ENCODE measurements around the gene PLPP3. TPM values are rescaled to one million over a fixed set of nuclear protein-coding genes. Genes with fewer than 3 reads are reported as not detected.

Gene PLPP3
- total and polyA plus RNA-seq, 3 donors from 2014 or later: 41.5 to 103 (median 82.0) TPM

DNA sequence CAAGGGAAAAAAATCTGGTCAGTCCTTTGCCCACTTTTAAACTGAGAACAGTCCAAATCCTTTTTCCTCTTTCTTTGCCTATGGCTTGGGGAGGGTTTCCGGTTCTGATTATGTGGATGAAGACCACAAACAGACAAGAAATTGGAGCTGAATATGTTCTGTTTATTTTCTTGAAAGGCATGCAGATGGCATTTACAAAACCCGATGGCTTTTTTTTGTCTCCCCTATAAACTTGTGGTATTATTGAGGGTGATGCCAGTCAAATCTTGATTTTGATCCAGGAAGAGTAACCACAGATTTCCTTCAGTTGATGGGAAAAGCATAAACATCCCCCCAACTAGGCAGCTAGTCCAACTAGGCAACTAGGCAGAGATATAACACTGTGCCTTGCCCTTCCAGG, 38.9 kb downstream of the PLPP3 start:
- Histone ChIP-seq H3K36me3 (ENCODE audit: low read depth, missing control alignments) (no peaks in the 10 kb centered on the region), H3K9me3 (no peaks in the 10 kb centered on the region), H3K4me3 (no peak overlapping the region), H3K4me1 (no peaks in the 10 kb centered on the region), H3K27me3 (no peaks in the 10 kb centered on the region), H3K27ac (no peak overlapping the region)
- WGBS, 2 donors: 71 to 82% methylated on average over 2 of the region's 2 CpGs
- no peak for DNase-seq
- intact Hi-C loops (cut with DNase I; ENCODE audit: low total_unique reads): no loop called here
- no peak for TF ChIP-seq POLR2A (IDR thresholded peaks at IDR 0.05)
- TF ChIP-seq, protein P1, sequence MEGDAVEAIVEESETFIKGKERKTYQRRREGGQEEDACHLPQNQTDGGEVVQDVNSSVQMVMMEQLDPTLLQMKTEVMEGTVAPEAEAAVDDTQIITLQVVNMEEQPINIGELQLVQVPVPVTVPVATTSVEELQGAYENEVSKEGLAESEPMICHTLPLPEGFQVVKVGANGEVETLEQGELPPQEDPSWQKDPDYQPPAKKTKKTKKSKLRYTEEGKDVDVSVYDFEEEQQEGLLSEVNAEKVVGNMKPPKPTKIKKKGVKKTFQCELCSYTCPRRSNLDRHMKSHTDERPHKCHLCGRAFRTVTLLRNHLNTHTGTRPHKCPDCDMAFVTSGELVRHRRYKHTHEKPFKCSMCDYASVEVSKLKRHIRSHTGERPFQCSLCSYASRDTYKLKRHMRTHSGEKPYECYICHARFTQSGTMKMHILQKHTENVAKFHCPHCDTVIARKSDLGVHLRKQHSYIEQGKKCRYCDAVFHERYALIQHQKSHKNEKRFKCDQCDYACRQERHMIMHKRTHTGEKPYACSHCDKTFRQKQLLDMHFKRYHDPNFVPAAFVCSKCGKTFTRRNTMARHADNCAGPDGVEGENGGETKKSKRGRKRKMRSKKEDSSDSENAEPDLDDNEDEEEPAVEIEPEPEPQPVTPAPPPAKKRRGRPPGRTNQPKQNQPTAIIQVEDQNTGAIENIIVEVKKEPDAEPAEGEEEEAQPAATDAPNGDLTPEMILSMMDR (IDR thresholded peaks at IDR 0.05): no peak

DNA sequence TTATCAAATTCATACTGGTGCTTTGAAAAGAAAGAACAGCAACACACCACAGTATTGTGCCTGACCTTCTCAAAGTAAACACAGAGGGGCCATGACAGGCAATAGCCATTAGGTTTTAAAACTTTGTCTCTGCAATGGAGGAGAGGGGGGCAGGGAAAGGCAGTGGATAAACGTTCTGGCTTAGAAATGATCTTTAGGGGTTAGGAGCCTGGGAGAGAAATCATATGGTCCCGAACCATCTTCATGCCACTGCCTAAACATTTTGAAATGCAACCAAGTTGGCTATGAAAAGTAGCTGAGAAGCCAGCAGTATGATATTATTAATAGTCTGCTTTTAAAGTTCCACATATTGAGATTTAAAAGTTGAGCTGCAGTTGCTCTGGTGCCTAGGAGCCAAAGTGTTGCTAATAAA, 39.8 kb downstream of the PLPP3 start:
- no peak overlapping the region for H3K27ac ChIP-seq
- H3K27me3 ChIP-seq: no peaks in the 10 kb centered on the region
- no peaks in the 10 kb centered on the region for H3K4me1 ChIP-seq
- H3K36me3 ChIP-seq (ENCODE audit: low read depth, missing control alignments): no peaks in the 10 kb centered on the region
- no peak for TF ChIP-seq POLR2A (IDR thresholded peaks at IDR 0.05)
- TF ChIP-seq, protein P1 (IDR thresholded peaks at IDR 0.05): no peak
- DNase-seq: no peak
- intact Hi-C loops (cut with DNase I; ENCODE audit: low total_unique reads): no loop called here
- H3K9me3 ChIP-seq: no peaks in the 10 kb centered on the region
- 37 to 54% methylated on average over 2 of the region's 2 CpGs for WGBS, 2 donors
- H3K4me3 ChIP-seq: no peak overlapping the region

DNA sequence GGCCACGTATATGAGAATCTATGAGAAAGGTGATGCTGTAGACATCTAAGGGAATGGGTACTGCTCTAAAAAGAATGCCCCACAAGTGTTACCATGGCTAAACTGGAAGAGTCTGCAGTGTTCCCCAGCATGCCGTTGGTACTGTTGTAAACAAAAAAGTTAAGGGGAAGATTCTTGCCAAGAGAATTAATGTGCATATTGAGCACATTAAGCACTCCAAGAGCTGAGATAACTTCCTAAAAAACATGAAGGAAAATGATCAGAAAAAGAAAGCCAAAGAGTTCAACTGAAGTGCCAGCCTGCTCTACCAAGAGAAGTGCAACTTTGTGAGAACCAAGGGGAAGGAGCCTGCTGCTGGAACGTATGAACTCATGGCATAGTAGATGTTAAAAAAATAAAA, 40.8 kb downstream of the PLPP3 start:
- H3K4me1 ChIP-seq: no peaks in the 10 kb centered on the region
- H3K27ac ChIP-seq: no peak overlapping the region
- DNase-seq: no peak
- 62 to 63% methylated on average over 3 of the region's 3 CpGs for WGBS, 2 donors
- no peak overlapping the region for H3K4me3 ChIP-seq
- no peaks in the 10 kb centered on the region for H3K36me3 ChIP-seq (ENCODE audit: low read depth, missing control alignments)
- no peaks in the 10 kb centered on the region for H3K9me3 ChIP-seq
- TF ChIP-seq, protein P1 (IDR thresholded peaks at IDR 0.05): no peak
- TF ChIP-seq POLR2A (IDR thresholded peaks at IDR 0.05): no peak
- H3K27me3 ChIP-seq: no peaks in the 10 kb centered on the region
- intact Hi-C loops (cut with DNase I; ENCODE audit: low total_unique reads): no loop called here

DNA sequence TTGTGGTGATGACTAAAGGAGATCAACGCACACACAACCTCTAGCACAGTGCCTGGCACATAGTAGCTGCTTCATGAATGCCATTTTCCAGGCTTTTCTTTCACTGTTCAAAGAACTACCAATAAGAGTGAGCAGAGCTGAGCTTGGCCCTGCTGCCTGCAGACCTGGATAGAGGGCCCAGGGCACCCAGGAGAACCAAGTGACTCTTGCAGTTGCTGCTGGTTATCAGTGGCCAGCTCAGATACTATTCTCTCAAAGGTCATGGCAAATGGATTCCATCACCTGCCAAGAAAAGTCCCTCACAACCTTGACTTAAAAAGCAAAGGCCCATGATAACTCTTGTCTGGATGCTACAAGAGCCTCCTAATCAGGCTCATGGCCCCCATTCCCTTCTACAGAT, 41.7 kb downstream of the PLPP3 start:
- DNase-seq: no peak
- Histone ChIP-seq H3K9me3 (no peaks in the 10 kb centered on the region), H3K4me3 (no peak overlapping the region), H3K27me3 (no peaks in the 10 kb centered on the region), H3K27ac (no peak overlapping the region), H3K4me1 (no peaks in the 10 kb centered on the region), H3K36me3 (ENCODE audit: low read depth, missing control alignments) (no peaks in the 10 kb centered on the region)
- 57 to 100% methylated on average over 1 of the region's 1 CpG for WGBS, 2 donors
- TF ChIP-seq, protein P1 (IDR thresholded peaks at IDR 0.05): no peak
- no peak for TF ChIP-seq POLR2A (IDR thresholded peaks at IDR 0.05)
- intact Hi-C loops (cut with DNase I; ENCODE audit: low total_unique reads): no loop called here

DNA sequence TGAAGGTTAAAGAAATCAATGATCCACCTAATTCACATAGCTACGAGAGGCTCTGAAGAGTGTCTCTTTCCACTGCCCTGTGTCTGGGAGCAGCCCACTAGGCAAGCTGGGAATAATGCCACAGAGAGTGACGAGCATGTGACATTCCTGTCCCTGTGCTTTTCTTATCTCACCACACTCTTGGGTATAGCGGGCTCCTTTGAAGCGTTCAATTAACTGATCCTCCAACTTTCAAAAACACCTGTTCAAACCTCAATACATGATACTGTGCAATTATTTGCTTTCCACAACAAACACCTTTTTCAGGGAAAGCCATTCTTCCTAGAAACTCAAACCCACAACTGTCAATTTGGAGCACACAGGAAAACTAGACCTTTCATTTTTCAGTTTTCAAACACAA, 43.4 kb downstream of the PLPP3 start:
- intact Hi-C loops (cut with DNase I; ENCODE audit: low total_unique reads): no loop called here
- TF ChIP-seq POLR2A (IDR thresholded peaks at IDR 0.05): no peak
- TF ChIP-seq, protein P1 (IDR thresholded peaks at IDR 0.05): no peak
- Histone ChIP-seq H3K4me3 (no peak overlapping the region), H3K9me3 (no peaks in the 10 kb centered on the region), H3K27me3 (no peaks in the 10 kb centered on the region), H3K36me3 (ENCODE audit: low read depth, missing control alignments) (no peaks in the 10 kb centered on the region), H3K27ac (no peak overlapping the region), H3K4me1 (no peaks in the 10 kb centered on the region)
- DNase-seq: peak; percentile 67
- 78% methylated on average over 4 of the region's 4 CpGs for WGBS, 2 donors

Data from testis (tissue), 3 donors.